22Rv1 (cell line): ENCODE measurements around the gene SPATA13.

Source experiments
- H3K27ac ChIP-seq: fragments of 450-650 bp; 2 replicates; pipeline ENCODE4 v1.5.1; 2017
- CTCF ChIP-seq: fragments of 450-650 bp; IDR thresholded peaks from 2 replicates; pipeline ENCODE4 v1.5.1; 2017; ENCODE audit warnings: mild to moderate bottlenecking
- ZFX ChIP-seq: fragments of 450-650 bp; IDR thresholded peaks from 2 replicates; pipeline ENCODE4 v1.6.1; 2017; ENCODE audit warnings: antibody characterized with exemption, borderline replicate concordance

Gene SPATA13

GRCh38 chr13:24159357-24159756 lies 1.2 kb upstream of the SPATA13 start:
- TF ChIP-seq CTCF (no peak), ZFX (no peak)

GRCh38 chr13:24161010-24161775 lies 673 bp downstream of the SPATA13 start:
- TF ChIP-seq CTCF (0 out of 2 replicates have a peak, but pooled peaks have one; percentile 5), ZFX (no peak)
- peak overlapping the region; percentile 74 for H3K27ac ChIP-seq

More at GRCh38 chr13:24159357-24159756, 1.2 kb upstream of the SPATA13 start:
- no peak overlapping the region; the same call in 1 of the 2 replicates for H3K27ac ChIP-seq

- no peak for TF ChIP-seq CTCF
- TF ChIP-seq ZFX: no peak
- peak overlapping the region; percentile 74 for H3K27ac ChIP-seq
Observed at GRCh38 chr13:24161980-24162525, 1.5 kb downstream of the SPATA13 start.

- peak overlapping the region; percentile 74 for H3K27ac ChIP-seq
- TF ChIP-seq CTCF (no peak), ZFX (no peak)
Observed at GRCh38 chr13:24162604-24163003, 2.1 kb downstream of the SPATA13 start.

GRCh38 chr13:24165746-24166145 lies 5.2 kb downstream of the SPATA13 start:
- TF ChIP-seq CTCF (no peak), ZFX (no peak)
- no peak overlapping the region for H3K27ac ChIP-seq

GRCh38 chr13:24166561-24166960 lies 6.0 kb downstream of the SPATA13 start:
- TF ChIP-seq CTCF: no peak
- no peak for TF ChIP-seq ZFX
- H3K27ac ChIP-seq: no peak overlapping the region

- TF ChIP-seq CTCF (no peak), ZFX (no peak)
Observed at GRCh38 chr13:24167666-24168391, 7.3 kb downstream of the SPATA13 start.

More at GRCh38 chr13:24167666-24168391, 7.3 kb downstream of the SPATA13 start:
- H3K27ac ChIP-seq: no peak overlapping the region
